ENCODE results near the gene MTHFD1. TPM values are rescaled to one million over a fixed set of nuclear protein-coding genes. Genes with fewer than 3 reads are reported as not detected.
A peak's percentile ranks its signal among the peaks of the same experiment; 100 is the strongest.

MTHFD1 gene
- total RNA-seq, 1 experiment from 2014 or later, result 72.7 TPM

- Mint-ChIP-seq H3K9me3 (ENCODE audit: unreplicated experiment) (no peaks in the 10 kb centered on the region), H3K4me1 (ENCODE audit: insufficient read depth, unreplicated experiment) (peaks cover 15% of the 10 kb centered on the region), H3K36me3 (ENCODE audit: insufficient read depth, unreplicated experiment) (peaks cover 84% of the 10 kb centered on the region), H3K27ac (ENCODE audit: low read depth, unreplicated experiment) (no peak overlapping the region), H3K27me3 (ENCODE audit: insufficient read depth, unreplicated experiment) (no peaks in the 10 kb centered on the region), H3K4me3 (ENCODE audit: unreplicated experiment) (no peak overlapping the region)
- no peak for DNase-seq (ENCODE audit: unreplicated experiment)
- BruUV-seq (replicated peaks), result no TSS peak
- no peak for TF ChIP-seq CTCF (IDR thresholded peaks at IDR 0.05; ENCODE audit: unreplicated experiment)
- intact Hi-C loops (cut with micrococcal nuclease), result no loop called here
- ChIA-PET CTCF (interaction anchor here (0.6 to 4.9 kb wide), 3 partner anchors 12 to 47 kb away, joined by 3 to 30 read pairs (median 30); no protein-coding TSS in a partner anchor), POLR2A (interaction anchor here (1.2 kb wide), 1 partner anchor 10 kb away, joined by 3 read pairs; no protein-coding TSS in a partner anchor)
Measured at GRCh38 chr14:64442300-64442988, 54.3 kb downstream of the MTHFD1 start.

GRCh38 chr14:64444140-64444539, 56.0 kb downstream of the MTHFD1 start:
- TF ChIP-seq CTCF (IDR thresholded peaks at IDR 0.05; ENCODE audit: unreplicated experiment), result no peak
- CTCF ChIA-PET, result interaction anchor here (1.0 to 4.9 kb wide), 2 partner anchors 13 to 23 kb away, joined by 4 to 30 read pairs; no protein-coding TSS in a partner anchor
- no TSS peak for BruUV-seq (replicated peaks)
- Mint-ChIP-seq H3K4me3 (ENCODE audit: unreplicated experiment) (no peak overlapping the region), H3K4me1 (ENCODE audit: insufficient read depth, unreplicated experiment) (peaks cover 1% of the 10 kb centered on the region), H3K27me3 (ENCODE audit: insufficient read depth, unreplicated experiment) (no peaks in the 10 kb centered on the region), H3K9me3 (ENCODE audit: unreplicated experiment) (no peaks in the 10 kb centered on the region), H3K36me3 (ENCODE audit: insufficient read depth, unreplicated experiment) (peaks cover 83% of the 10 kb centered on the region), H3K27ac (ENCODE audit: low read depth, unreplicated experiment) (no peak overlapping the region)
- DNase-seq (ENCODE audit: unreplicated experiment), result no peak
- intact Hi-C loops (cut with micrococcal nuclease), result no loop called here
- POLR2A ChIA-PET, result interaction anchor here (1.1 kb wide), 1 partner anchor 92 kb away, joined by 3 read pairs; no protein-coding TSS in a partner anchor

GRCh38 chr14:64444984-64445845, 57.1 kb downstream of the MTHFD1 start:
- POLR2A ChIA-PET, result interaction anchor here (0.6 to 1.5 kb wide), 4 partner anchors 21 to 91 kb away, joined by 3 to 6 read pairs (median 3); partner anchors contain the start of gene MTHFD1
- BruUV-seq (replicated peaks), result no TSS peak

More at GRCh38 chr14:64444984-64445845, 57.1 kb downstream of the MTHFD1 start:
- no peak overlapping the region for H3K27ac Mint-ChIP-seq (ENCODE audit: low read depth, unreplicated experiment)
- TF ChIP-seq CTCF (IDR thresholded peaks at IDR 0.05; ENCODE audit: unreplicated experiment), result no peak
- peak; percentile 64 for DNase-seq (ENCODE audit: unreplicated experiment)
- intact Hi-C loops (cut with micrococcal nuclease), result no loop called here
- H3K36me3 Mint-ChIP-seq (ENCODE audit: insufficient read depth, unreplicated experiment), result peaks cover 84% of the 10 kb centered on the region
- H3K9me3 Mint-ChIP-seq (ENCODE audit: unreplicated experiment), result no peaks in the 10 kb centered on the region
- no peak overlapping the region for H3K4me3 Mint-ChIP-seq (ENCODE audit: unreplicated experiment)
- H3K4me1 Mint-ChIP-seq (ENCODE audit: insufficient read depth, unreplicated experiment), result no peaks in the 10 kb centered on the region
- H3K27me3 Mint-ChIP-seq (ENCODE audit: insufficient read depth, unreplicated experiment), result no peaks in the 10 kb centered on the region
- CTCF ChIA-PET, result interaction anchor here (0.6 to 4.9 kb wide), 3 partner anchors 14 to 33 kb away, joined by 3 to 30 read pairs (median 4); no protein-coding TSS in a partner anchor

Measured in MCF 10A (cell line).